ENCODE data around the gene GRID2. TPM values are rescaled to one million over a fixed set of nuclear protein-coding genes. Genes with fewer than 3 reads are reported as not detected.

GRID2 gene
- total RNA-seq, 2 donors from 2014 or later = 0.28 TPM; not detected in 1

DNA sequence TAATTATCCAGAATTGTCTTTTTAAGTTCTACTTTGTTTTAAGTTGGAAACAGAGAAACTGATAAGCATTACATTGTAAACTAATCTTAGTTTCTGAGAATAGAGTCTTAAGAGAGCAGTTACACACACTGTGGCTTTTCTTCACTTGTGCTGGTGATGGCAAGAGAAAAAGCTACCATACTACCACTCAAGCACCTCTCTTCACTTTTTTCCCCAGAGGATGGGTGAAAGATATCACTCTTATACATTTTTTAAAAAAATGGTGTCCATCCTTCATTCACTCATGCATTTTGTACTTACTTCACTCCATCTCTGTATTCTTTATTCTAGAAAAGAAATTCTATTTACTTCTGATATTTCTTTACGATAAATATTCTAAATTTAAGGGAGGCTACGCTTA is 42.5 kb upstream of the GRID2 start:
- Histone ChIP-seq H3K27me3 (replicated peaks; ENCODE audit: insufficient read depth) (no peaks in the 10 kb centered on the region), H3K27ac (no peak overlapping the region), H3K4me3 (no peak overlapping the region), H3K36me3 (no peaks in the 10 kb centered on the region), H3K9me3 (no peaks in the 10 kb centered on the region), H3K4me1 (ENCODE audit: control insufficient read depth in 1 of 2, low read depth in 2 of 2) (peaks cover 5 to 6% of the 10 kb centered on the region in 2 donors)
- ATAC-seq (ENCODE audit: insufficient number of reproducible peaks, low FRiP score, low read depth) (no peak), DNase-seq (ENCODE audit: low spot score) (no peak)
- TF ChIP-seq, protein P1, sequence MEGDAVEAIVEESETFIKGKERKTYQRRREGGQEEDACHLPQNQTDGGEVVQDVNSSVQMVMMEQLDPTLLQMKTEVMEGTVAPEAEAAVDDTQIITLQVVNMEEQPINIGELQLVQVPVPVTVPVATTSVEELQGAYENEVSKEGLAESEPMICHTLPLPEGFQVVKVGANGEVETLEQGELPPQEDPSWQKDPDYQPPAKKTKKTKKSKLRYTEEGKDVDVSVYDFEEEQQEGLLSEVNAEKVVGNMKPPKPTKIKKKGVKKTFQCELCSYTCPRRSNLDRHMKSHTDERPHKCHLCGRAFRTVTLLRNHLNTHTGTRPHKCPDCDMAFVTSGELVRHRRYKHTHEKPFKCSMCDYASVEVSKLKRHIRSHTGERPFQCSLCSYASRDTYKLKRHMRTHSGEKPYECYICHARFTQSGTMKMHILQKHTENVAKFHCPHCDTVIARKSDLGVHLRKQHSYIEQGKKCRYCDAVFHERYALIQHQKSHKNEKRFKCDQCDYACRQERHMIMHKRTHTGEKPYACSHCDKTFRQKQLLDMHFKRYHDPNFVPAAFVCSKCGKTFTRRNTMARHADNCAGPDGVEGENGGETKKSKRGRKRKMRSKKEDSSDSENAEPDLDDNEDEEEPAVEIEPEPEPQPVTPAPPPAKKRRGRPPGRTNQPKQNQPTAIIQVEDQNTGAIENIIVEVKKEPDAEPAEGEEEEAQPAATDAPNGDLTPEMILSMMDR (IDR thresholded peaks at IDR 0.05) = no peak

DNA sequence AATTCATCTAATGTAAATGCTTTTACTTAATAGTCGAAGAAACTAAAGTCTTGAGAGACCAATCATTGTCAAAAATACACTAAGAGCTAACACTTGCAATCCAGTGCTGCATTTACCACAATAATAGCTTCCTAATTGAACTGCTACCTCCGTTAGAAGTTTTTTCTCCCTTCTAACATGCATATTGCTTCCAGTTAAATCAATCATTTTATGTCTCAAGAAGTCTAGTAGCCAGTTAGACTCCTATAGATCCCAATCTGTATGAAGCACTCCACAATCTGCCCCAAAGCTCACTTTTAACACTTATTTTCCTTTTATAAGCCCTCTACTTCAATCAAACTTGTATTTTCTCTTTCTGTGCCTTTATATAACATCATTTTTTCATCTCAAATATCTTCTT is 41.4 kb upstream of the GRID2 start:
- H3K4me1 ChIP-seq (ENCODE audit: control insufficient read depth in 1 of 2, low read depth in 2 of 2) = peaks cover 5 to 6% of the 10 kb centered on the region in 2 donors
- no peak overlapping the region for H3K27ac ChIP-seq
- ATAC-seq (ENCODE audit: insufficient number of reproducible peaks, low FRiP score, low read depth) (no peak), DNase-seq (ENCODE audit: low spot score) (no peak)
- H3K9me3 ChIP-seq = no peaks in the 10 kb centered on the region
- H3K27me3 ChIP-seq (replicated peaks; ENCODE audit: insufficient read depth) = no peaks in the 10 kb centered on the region
- H3K36me3 ChIP-seq = no peaks in the 10 kb centered on the region
- TF ChIP-seq, protein P1 (IDR thresholded peaks at IDR 0.05) = no peak
- no peak overlapping the region for H3K4me3 ChIP-seq

GRCh38 chr4:92263010-92263409 is 40.8 kb upstream of the GRID2 start:
- ATAC-seq (ENCODE audit: insufficient number of reproducible peaks, low FRiP score, low read depth) (no peak), DNase-seq (ENCODE audit: low spot score) (no peak)
- Histone ChIP-seq H3K4me1 (ENCODE audit: control insufficient read depth in 1 of 2, low read depth in 2 of 2) (peaks cover 5 to 6% of the 10 kb centered on the region in 2 donors), H3K27me3 (replicated peaks; ENCODE audit: insufficient read depth) (no peaks in the 10 kb centered on the region), H3K27ac (no peak overlapping the region), H3K4me3 (no peak overlapping the region), H3K9me3 (no peaks in the 10 kb centered on the region), H3K36me3 (no peaks in the 10 kb centered on the region)
- TF ChIP-seq, protein P1 (IDR thresholded peaks at IDR 0.05) = no peak

GRCh38 chr4:92263575-92263974 is 40.2 kb upstream of the GRID2 start:
- TF ChIP-seq, protein P1 (IDR thresholded peaks at IDR 0.05) = no peak
- Histone ChIP-seq H3K27me3 (replicated peaks; ENCODE audit: insufficient read depth) (no peaks in the 10 kb centered on the region), H3K4me3 (no peak overlapping the region), H3K27ac (no peak overlapping the region), H3K4me1 (ENCODE audit: control insufficient read depth in 1 of 2, low read depth in 2 of 2) (peaks cover 5 to 6% of the 10 kb centered on the region in 2 donors), H3K9me3 (no peaks in the 10 kb centered on the region), H3K36me3 (no peaks in the 10 kb centered on the region)
- ATAC-seq (ENCODE audit: insufficient number of reproducible peaks, low FRiP score, low read depth) (no peak), DNase-seq (ENCODE audit: low spot score) (no peak)

DNA sequence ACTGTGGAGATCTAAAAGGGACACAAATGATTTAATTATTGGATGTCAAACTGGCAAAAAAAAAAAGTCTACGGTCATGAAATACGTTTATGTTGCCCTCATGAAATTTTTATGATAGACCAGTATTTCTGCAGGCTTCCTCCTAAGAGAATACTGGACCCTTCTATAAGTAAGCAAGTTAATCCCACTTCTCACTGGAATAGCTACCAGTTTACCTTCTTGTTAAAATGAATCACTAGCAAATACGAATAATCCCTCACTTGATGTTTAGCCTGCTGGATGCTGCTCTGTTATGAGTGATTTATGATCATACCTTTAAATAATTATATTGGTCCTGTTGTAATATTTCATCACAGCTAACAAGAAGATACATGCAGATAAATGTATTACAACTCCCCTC is 39.6 kb upstream of the GRID2 start:
- TF ChIP-seq, protein P1 (IDR thresholded peaks at IDR 0.05) = no peak
- H3K36me3 ChIP-seq = no peaks in the 10 kb centered on the region
- H3K9me3 ChIP-seq = no peaks in the 10 kb centered on the region
- peaks cover 5 to 6% of the 10 kb centered on the region in 2 donors for H3K4me1 ChIP-seq (ENCODE audit: control insufficient read depth in 1 of 2, low read depth in 2 of 2)
- ATAC-seq (ENCODE audit: insufficient number of reproducible peaks, low FRiP score, low read depth) = no peak
- H3K27me3 ChIP-seq (replicated peaks; ENCODE audit: insufficient read depth) = no peaks in the 10 kb centered on the region
- no peak overlapping the region for H3K27ac ChIP-seq
- DNase-seq (ENCODE audit: low spot score) = no peak
- H3K4me3 ChIP-seq = no peak overlapping the region

All from thoracic aorta (tissue), 2 donors.